Measurements from ENCODE around the gene PLCH1. TPM values are rescaled to one million over a fixed set of nuclear protein-coding genes. Genes with fewer than 3 reads are reported as not detected.

The PLCH1 gene
- polyA plus RNA-seq, 2 donors = 0.07 to 0.10 TPM

GRCh38 chr3:155746703-155747102 is 1.8 kb upstream of the PLCH1 start:
- no peaks in the 10 kb centered on the region for H3K9me3 ChIP-seq (ENCODE audit: control insufficient read depth in 2 of 2, insufficient read depth in 1 of 2, low read depth in 1 of 2, low read length in 1 of 2)
- no peak overlapping the region for H3K4me3 ChIP-seq (ENCODE audit: low read depth in 1 of 2, low read length in 2 of 2)
- H3K4me1 ChIP-seq (ENCODE audit: control insufficient read depth in 2 of 2, insufficient read depth in 2 of 2, low read length in 1 of 2) = peaks cover 2 to 10% of the 10 kb centered on the region in 2 donors
- H3K36me3 ChIP-seq (ENCODE audit: control insufficient read depth in 2 of 2, insufficient read depth in 2 of 2, low read length in 1 of 2) = no peaks in the 10 kb centered on the region
- WGBS, 2 donors = 81 to 86% methylated on average over 1 of the region's 1 CpG
- no peak overlapping the region for H3K27ac ChIP-seq (ENCODE audit: low read depth in 2 of 2, low read length in 1 of 2)
- no peaks in the 10 kb centered on the region for H3K27me3 ChIP-seq (ENCODE audit: control insufficient read depth in 1 of 2, insufficient read depth in 2 of 2, low read length in 2 of 2)

GRCh38 chr3:155745795-155746550 is 1.1 kb upstream of the PLCH1 start:
- Histone ChIP-seq H3K4me1 (ENCODE audit: control insufficient read depth in 2 of 2, insufficient read depth in 2 of 2, low read length in 1 of 2) (peaks cover 2 to 10% of the 10 kb centered on the region in 2 donors), H3K9me3 (ENCODE audit: control insufficient read depth in 2 of 2, insufficient read depth in 1 of 2, low read depth in 1 of 2, low read length in 1 of 2) (no peaks in the 10 kb centered on the region), H3K4me3 (ENCODE audit: low read depth in 1 of 2, low read length in 2 of 2) (peak overlapping the region in 1 of 2 donors; percentile 80), H3K27ac (ENCODE audit: low read depth in 2 of 2, low read length in 1 of 2) (no peak overlapping the region), H3K36me3 (ENCODE audit: control insufficient read depth in 2 of 2, insufficient read depth in 2 of 2, low read length in 1 of 2) (no peaks in the 10 kb centered on the region), H3K27me3 (ENCODE audit: control insufficient read depth in 1 of 2, insufficient read depth in 2 of 2, low read length in 2 of 2) (no peaks in the 10 kb centered on the region)
- WGBS, 2 donors = 20 to 21% methylated on average over 19 of the region's 19 CpGs

- 1% methylated on average over 40 to 48 of the region's 48 CpGs for WGBS, 2 donors
- Histone ChIP-seq H3K4me1 (ENCODE audit: control insufficient read depth in 2 of 2, insufficient read depth in 2 of 2, low read length in 1 of 2) (peaks cover 2 to 10% of the 10 kb centered on the region in 2 donors), H3K4me3 (ENCODE audit: low read depth in 1 of 2, low read length in 2 of 2) (peak overlapping the region; percentile 52 to 80), H3K27me3 (ENCODE audit: control insufficient read depth in 1 of 2, insufficient read depth in 2 of 2, low read length in 2 of 2) (no peaks in the 10 kb centered on the region), H3K9me3 (ENCODE audit: control insufficient read depth in 2 of 2, insufficient read depth in 1 of 2, low read depth in 1 of 2, low read length in 1 of 2) (no peaks in the 10 kb centered on the region), H3K36me3 (ENCODE audit: control insufficient read depth in 2 of 2, insufficient read depth in 2 of 2, low read length in 1 of 2) (no peaks in the 10 kb centered on the region), H3K27ac (ENCODE audit: low read depth in 2 of 2, low read length in 1 of 2) (no peak overlapping the region)
Measured at GRCh38 chr3:155744010-155744625, 753 bp downstream of the PLCH1 start.

- Histone ChIP-seq H3K27me3 (ENCODE audit: control insufficient read depth in 1 of 2, insufficient read depth in 2 of 2, low read length in 2 of 2) (no peaks in the 10 kb centered on the region), H3K36me3 (ENCODE audit: control insufficient read depth in 2 of 2, insufficient read depth in 2 of 2, low read length in 1 of 2) (no peaks in the 10 kb centered on the region), H3K27ac (ENCODE audit: low read depth in 2 of 2, low read length in 1 of 2) (no peak overlapping the region), H3K9me3 (ENCODE audit: control insufficient read depth in 2 of 2, insufficient read depth in 1 of 2, low read depth in 1 of 2, low read length in 1 of 2) (no peaks in the 10 kb centered on the region), H3K4me3 (ENCODE audit: low read depth in 1 of 2, low read length in 2 of 2) (peak overlapping the region; percentile 52 to 80), H3K4me1 (ENCODE audit: control insufficient read depth in 2 of 2, insufficient read depth in 2 of 2, low read length in 1 of 2) (peaks cover 2 to 10% of the 10 kb centered on the region in 2 donors)
- WGBS, 2 donors = 8 to 10% methylated on average over 8 of the region's 8 CpGs
Measured at GRCh38 chr3:155743606-155744005, 1.3 kb downstream of the PLCH1 start.

GRCh38 chr3:155742349-155742965 is 2.4 kb downstream of the PLCH1 start:
- H3K27me3 ChIP-seq (ENCODE audit: control insufficient read depth in 1 of 2, insufficient read depth in 2 of 2, low read length in 2 of 2) = no peaks in the 10 kb centered on the region
- H3K4me3 ChIP-seq (ENCODE audit: low read depth in 1 of 2, low read length in 2 of 2) = no peak overlapping the region
- no peaks in the 10 kb centered on the region for H3K9me3 ChIP-seq (ENCODE audit: control insufficient read depth in 2 of 2, insufficient read depth in 1 of 2, low read depth in 1 of 2, low read length in 1 of 2)
- H3K27ac ChIP-seq (ENCODE audit: low read depth in 2 of 2, low read length in 1 of 2) = no peak overlapping the region
- H3K4me1 ChIP-seq (ENCODE audit: control insufficient read depth in 2 of 2, insufficient read depth in 2 of 2, low read length in 1 of 2) = peaks cover 2 to 10% of the 10 kb centered on the region in 2 donors
- no peaks in the 10 kb centered on the region for H3K36me3 ChIP-seq (ENCODE audit: control insufficient read depth in 2 of 2, insufficient read depth in 2 of 2, low read length in 1 of 2)
- WGBS, 2 donors = 89% methylated on average over 5 of the region's 5 CpGs

- no peaks in the 10 kb centered on the region for H3K27me3 ChIP-seq (ENCODE audit: control insufficient read depth in 1 of 2, insufficient read depth in 2 of 2, low read length in 2 of 2)
- no peaks in the 10 kb centered on the region for H3K9me3 ChIP-seq (ENCODE audit: control insufficient read depth in 2 of 2, insufficient read depth in 1 of 2, low read depth in 1 of 2, low read length in 1 of 2)
- no peak overlapping the region for H3K4me3 ChIP-seq (ENCODE audit: low read depth in 1 of 2, low read length in 2 of 2)
- no peaks in the 10 kb centered on the region for H3K36me3 ChIP-seq (ENCODE audit: control insufficient read depth in 2 of 2, insufficient read depth in 2 of 2, low read length in 1 of 2)
- no peak overlapping the region for H3K27ac ChIP-seq (ENCODE audit: low read depth in 2 of 2, low read length in 1 of 2)
- H3K4me1 ChIP-seq (ENCODE audit: control insufficient read depth in 2 of 2, insufficient read depth in 2 of 2, low read length in 1 of 2) = peaks cover 2 to 10% of the 10 kb centered on the region in 2 donors
Measured at GRCh38 chr3:155741603-155742002, 3.3 kb downstream of the PLCH1 start.

GRCh38 chr3:155741101-155741500 is 3.8 kb downstream of the PLCH1 start:
- Histone ChIP-seq H3K4me1 (ENCODE audit: control insufficient read depth in 2 of 2, insufficient read depth in 2 of 2, low read length in 1 of 2) (peaks cover 2 to 10% of the 10 kb centered on the region in 2 donors), H3K27ac (ENCODE audit: low read depth in 2 of 2, low read length in 1 of 2) (no peak overlapping the region), H3K4me3 (ENCODE audit: low read depth in 1 of 2, low read length in 2 of 2) (no peak overlapping the region), H3K27me3 (ENCODE audit: control insufficient read depth in 1 of 2, insufficient read depth in 2 of 2, low read length in 2 of 2) (no peaks in the 10 kb centered on the region), H3K9me3 (ENCODE audit: control insufficient read depth in 2 of 2, insufficient read depth in 1 of 2, low read depth in 1 of 2, low read length in 1 of 2) (no peaks in the 10 kb centered on the region), H3K36me3 (ENCODE audit: control insufficient read depth in 2 of 2, insufficient read depth in 2 of 2, low read length in 1 of 2) (no peaks in the 10 kb centered on the region)
- WGBS, 2 donors = 79 to 84% methylated on average over 3 of the region's 3 CpGs

- no peaks in the 10 kb centered on the region for H3K36me3 ChIP-seq (ENCODE audit: control insufficient read depth in 2 of 2, insufficient read depth in 2 of 2, low read length in 1 of 2)
- WGBS, 2 donors = 54 to 58% methylated on average over 5 of the region's 5 CpGs
- peaks cover 0 to 2% of the 10 kb centered on the region in 2 donors for H3K4me1 ChIP-seq (ENCODE audit: control insufficient read depth in 2 of 2, insufficient read depth in 2 of 2, low read length in 1 of 2)
- no peaks in the 10 kb centered on the region for H3K27me3 ChIP-seq (ENCODE audit: control insufficient read depth in 1 of 2, insufficient read depth in 2 of 2, low read length in 2 of 2)
- H3K27ac ChIP-seq (ENCODE audit: low read depth in 2 of 2, low read length in 1 of 2) = no peak overlapping the region
- no peaks in the 10 kb centered on the region for H3K9me3 ChIP-seq (ENCODE audit: control insufficient read depth in 2 of 2, insufficient read depth in 1 of 2, low read depth in 1 of 2, low read length in 1 of 2)
- no peak overlapping the region for H3K4me3 ChIP-seq (ENCODE audit: low read depth in 1 of 2, low read length in 2 of 2)
Measured at GRCh38 chr3:155739154-155739553, 5.7 kb downstream of the PLCH1 start.

GRCh38 chr3:155738580-155739076 is 6.2 kb downstream of the PLCH1 start:
- Histone ChIP-seq H3K36me3 (ENCODE audit: control insufficient read depth in 2 of 2, insufficient read depth in 2 of 2, low read length in 1 of 2) (no peaks in the 10 kb centered on the region), H3K27me3 (ENCODE audit: control insufficient read depth in 1 of 2, insufficient read depth in 2 of 2, low read length in 2 of 2) (no peaks in the 10 kb centered on the region), H3K4me3 (ENCODE audit: low read depth in 1 of 2, low read length in 2 of 2) (no peak overlapping the region), H3K4me1 (ENCODE audit: control insufficient read depth in 2 of 2, insufficient read depth in 2 of 2, low read length in 1 of 2) (no peaks in the 10 kb centered on the region), H3K27ac (ENCODE audit: low read depth in 2 of 2, low read length in 1 of 2) (no peak overlapping the region), H3K9me3 (ENCODE audit: control insufficient read depth in 2 of 2, insufficient read depth in 1 of 2, low read depth in 1 of 2, low read length in 1 of 2) (no peaks in the 10 kb centered on the region)
- WGBS, 2 donors = 84 to 89% methylated on average over 13 of the region's 13 CpGs
